HG02610 (cell line): ENCODE data around the gene MGAT5.

Experiments used
- ATAC-seq: cut with Tn5 transposase; IDR thresholded peaks from one replicate; pipeline ENCODE4 v1.9.1; 2021; ENCODE audit warnings: mild to moderate bottlenecking, moderate library complexity; ENCODE audit not compliant: unreplicated experiment

The MGAT5 gene

GRCh38 chr2:134325696-134326095, 71.8 kb downstream of the MGAT5 start:
- ATAC-seq: no peak

GRCh38 chr2:134327367-134327766, 73.5 kb downstream of the MGAT5 start:
- no peak for ATAC-seq

GRCh38 chr2:134331081-134331480, 77.2 kb downstream of the MGAT5 start:
- no peak for ATAC-seq

DNA sequence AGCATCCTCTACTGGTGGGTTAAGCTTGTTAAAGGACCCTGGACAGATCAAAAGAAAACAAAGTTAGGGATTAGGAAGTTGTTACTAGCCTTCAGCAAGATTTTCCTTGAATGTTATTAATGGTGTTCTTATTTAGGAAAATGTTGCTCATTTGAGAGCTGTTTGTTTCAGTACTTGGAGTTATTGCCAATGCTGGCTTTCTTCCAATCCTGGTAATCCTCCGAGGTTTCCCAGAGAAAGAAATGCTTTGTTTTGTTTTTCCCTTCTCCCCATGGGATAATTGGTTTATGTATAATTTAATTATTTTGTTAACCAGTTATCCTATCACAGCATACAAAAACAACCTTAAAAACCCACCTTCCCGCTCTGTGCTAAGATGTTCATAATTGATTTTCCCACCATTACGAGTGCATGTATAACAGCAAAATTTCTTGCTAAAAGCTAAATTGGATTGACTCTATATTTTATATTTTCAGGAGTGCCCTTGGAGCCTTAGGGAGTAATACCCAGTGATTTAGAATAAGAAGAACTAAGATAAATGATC, 79.8 kb downstream of the MGAT5 start:
- ATAC-seq: no peak

GRCh38 chr2:134334542-134335353, 80.9 kb downstream of the MGAT5 start:
- no peak for ATAC-seq

DNA sequence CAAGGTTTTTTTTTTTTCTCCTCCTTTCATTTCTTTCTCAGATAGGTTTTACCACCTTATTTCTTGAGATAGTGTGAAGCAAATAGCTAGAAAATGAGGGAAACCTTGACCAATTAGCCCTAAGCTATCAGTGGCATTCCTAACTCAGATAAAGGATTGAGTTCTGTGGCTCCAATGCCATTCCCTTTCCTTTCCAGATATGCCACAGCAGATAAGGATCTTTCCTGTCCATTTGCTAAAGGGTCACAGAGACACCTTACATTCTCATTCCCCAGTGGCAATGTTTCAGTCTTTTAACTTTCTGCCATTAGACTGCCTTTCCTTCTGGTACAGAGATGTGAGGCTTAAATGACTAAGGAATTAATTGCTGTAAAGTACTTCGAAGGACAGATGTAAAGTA, 81.7 kb downstream of the MGAT5 start:
- no peak for ATAC-seq

DNA sequence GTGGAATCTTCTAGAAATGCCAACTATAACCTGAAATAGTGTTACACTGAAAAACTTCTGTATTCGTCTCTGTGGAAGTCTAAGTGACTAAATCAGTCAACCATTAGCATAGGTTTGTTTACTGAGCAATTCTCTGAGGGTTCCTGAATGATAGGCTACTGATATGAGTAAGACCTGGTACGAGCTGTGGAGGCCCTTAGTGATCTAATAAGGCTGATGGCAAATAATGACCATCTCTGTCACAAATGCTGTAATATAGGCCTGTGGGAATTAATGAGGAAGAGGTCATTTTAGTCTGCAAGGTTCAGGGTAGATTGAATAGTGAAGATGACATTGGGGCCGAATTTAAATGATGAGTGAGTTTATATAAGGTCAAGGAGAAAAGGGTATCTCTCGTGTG, 82.5 kb downstream of the MGAT5 start:
- peak; percentile 98 for ATAC-seq

DNA sequence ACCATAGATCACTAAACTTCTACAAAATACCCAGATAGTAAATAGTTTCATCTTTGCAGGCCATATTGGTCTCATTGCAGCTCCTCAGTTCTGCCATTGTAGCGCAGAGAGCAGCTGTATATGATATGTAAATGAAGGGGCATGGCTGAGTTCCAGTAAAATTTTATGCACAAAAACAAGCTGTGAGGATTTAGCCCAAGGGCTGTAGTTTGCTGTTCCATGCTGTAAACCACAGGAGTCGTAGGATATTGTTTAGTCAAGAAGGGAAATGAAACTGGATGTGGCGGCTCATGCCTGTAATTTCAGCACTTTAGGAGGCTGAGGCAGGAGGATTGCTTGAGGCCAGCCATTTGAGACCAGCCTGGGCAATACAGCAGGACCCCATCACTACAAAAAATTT, 83.0 kb downstream of the MGAT5 start:
- no peak for ATAC-seq

DNA sequence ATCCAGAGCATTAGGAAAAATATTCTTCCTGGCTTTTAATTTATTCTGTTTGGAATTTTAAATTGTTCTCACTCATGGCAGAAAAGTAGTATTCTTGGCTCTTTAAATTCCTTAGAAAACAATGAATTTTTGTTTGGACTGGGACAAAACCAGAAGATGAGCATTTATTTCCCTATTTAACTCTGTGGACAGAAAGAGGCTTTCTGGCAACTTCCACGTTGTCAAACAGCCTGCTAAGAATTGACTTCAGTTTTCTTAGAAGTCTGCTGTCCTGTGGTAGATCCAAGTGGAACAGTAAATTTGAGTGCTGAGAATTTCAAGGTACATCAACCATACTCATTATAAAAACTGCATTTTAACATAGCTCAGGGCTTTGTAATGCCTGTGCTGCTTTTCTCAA, 83.8 kb downstream of the MGAT5 start:
- ATAC-seq: no peak

- ATAC-seq: no peak
These were observed 84.3 kb downstream of the MGAT5 start for GRCh38 chr2:134338208-134338607.

DNA sequence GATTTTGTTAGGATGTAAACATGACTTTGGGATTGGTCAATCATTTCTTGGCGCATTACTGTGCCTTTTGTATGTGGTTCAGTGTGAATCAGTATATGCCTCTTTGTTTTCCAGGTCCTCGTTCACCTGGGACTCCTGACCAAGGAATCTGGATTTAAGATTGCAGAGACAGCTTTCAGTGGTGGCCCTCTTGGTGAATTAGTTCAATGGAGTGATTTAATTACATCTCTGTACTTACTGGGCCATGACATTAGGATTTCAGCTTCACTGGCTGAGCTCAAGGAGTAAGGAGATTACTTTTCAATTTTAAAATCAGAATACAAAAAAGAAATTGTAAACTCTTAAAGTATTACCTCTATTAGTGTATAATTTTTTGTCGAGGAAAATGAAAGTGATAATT, 87.6 kb downstream of the MGAT5 start:
- ATAC-seq: no peak

GRCh38 chr2:134344954-134345697, 91.3 kb downstream of the MGAT5 start:
- no peak for ATAC-seq

- ATAC-seq: no peak
These were observed 92.3 kb downstream of the MGAT5 start for GRCh38 chr2:134346141-134346540.

DNA sequence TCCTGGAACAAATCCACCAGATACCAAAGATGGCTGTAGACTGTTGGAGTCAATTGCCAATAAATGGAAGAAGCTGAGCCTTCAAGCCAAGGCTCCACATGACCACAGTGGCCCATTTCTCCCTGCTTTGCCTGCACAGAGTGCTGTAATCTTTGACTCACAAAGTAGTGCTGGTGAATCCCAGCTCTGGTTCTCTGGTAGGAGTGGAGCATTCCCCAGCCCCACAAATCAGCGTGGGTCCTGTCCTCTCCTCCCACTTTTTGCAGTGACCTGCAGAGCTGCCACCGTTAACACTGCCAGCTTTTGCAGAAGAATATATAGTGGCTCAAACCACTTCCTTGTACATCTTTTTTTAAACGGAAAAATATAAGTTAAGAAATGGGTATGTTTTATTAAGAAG, 93.9 kb downstream of the MGAT5 start:
- ATAC-seq: no peak

- ATAC-seq: no peak
These were observed 94.4 kb downstream of the MGAT5 start for GRCh38 chr2:134348239-134348638.

DNA sequence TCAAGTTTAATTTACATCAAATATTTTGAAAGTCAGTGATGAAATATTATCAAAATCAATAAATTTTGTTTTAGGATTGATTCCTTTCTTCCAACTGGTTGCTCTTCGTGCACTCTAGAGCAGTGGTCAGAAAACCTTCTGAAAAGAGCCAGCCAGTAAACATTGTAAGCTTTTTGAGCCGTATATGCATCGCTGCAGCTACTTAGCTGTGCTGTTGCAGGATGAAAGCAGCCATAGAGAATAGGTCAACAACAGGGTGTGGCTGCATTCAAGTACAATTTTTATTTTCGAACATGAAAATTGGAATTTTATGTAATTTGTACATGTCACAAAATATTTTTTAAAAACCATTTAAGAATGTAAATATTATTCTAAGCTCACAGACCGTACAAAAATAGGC, 94.9 kb downstream of the MGAT5 start:
- no peak for ATAC-seq

- no peak for ATAC-seq
These were observed 97.1 kb downstream of the MGAT5 start for GRCh38 chr2:134351016-134351415.

GRCh38 chr2:134351899-134352298, 98.0 kb downstream of the MGAT5 start:
- no peak for ATAC-seq

DNA sequence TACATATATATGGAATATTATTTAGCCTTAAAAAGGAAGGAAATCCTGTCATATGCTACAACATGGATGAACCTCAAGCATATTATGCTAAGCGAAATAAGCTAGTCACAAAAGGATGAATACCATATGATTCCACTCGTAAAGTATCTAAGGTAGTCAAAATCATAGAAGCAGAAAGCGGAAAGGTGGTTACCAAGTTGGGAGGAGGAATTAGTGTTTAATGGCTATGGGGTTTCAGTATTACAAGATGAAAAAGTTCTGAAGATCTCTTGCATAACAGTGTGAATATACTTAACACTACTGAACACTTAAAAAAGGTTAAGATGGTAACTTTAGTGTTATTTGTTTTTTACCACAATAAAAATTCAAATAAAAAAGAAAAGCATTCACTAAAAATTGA, 99.0 kb downstream of the MGAT5 start:
- ATAC-seq: peak; percentile 96

DNA sequence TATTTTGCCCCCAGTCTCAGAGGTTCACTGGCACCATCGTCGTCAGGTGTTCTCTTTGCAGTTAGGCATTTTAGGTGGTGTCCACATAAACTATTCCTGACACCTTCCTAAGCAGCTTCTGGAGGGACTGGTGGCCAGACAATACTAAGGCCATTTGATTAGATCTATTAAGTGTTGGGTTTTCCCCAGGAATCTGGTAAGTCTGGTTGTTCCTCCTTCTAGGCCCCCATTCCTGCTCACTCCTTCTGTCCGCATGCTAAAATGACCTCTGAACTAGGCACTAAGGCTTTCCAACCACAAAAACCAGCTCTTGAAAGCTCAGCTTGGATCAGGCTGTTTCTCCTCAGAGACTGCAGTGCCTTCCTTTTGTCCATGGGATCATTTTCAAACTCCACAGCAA, 100.7 kb downstream of the MGAT5 start:
- no peak for ATAC-seq

DNA sequence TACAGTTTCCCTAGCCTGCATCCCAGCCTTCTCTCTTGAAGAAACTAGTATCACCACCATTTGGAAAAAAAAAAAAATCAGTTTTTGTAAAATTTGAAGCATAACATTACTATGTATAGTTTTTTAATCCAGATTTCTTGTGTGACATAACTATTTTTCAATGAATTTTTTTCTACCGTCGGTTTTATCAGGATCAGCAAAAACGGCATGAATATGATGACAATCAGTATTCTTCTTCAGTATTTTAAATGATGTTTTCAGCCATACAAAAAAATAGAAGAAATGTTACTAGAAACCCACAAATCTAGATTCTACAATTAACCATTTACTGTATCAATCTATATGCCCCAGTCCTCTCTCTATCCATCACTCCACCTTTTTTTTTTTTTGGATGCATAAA, 103.9 kb downstream of the MGAT5 start:
- no peak for ATAC-seq
